Subcutaneous adipose tissue (tissue), 4 donors: Measurements from ENCODE around the gene TIAM1. TPM values are rescaled to one million over a fixed set of nuclear protein-coding genes. Genes with fewer than 3 reads are reported as not detected.

Experiments
- total RNA-seq, 4 donors: library from RNA; depleted of rRNA; stranded (reverse); fragments of >200 nt; gene quantifications; one replicate each; pipeline ENCODE4 v1.1.0, GENCODE V29; 2016
- TF ChIP-seq, protein P1 (sequence below): fragments of 450-650 bp; IDR thresholded peaks from one replicate; pipeline ENCODE4 v1.5.1; 2016; ENCODE audit warnings: low read depth, mild to moderate bottlenecking, control low read depth, antibody characterized with exemption, moderate library complexity

TIAM1 gene
- total RNA-seq, 4 donors from 2014 or later: 5.1 to 27.4 (median 14.7) TPM

DNA sequence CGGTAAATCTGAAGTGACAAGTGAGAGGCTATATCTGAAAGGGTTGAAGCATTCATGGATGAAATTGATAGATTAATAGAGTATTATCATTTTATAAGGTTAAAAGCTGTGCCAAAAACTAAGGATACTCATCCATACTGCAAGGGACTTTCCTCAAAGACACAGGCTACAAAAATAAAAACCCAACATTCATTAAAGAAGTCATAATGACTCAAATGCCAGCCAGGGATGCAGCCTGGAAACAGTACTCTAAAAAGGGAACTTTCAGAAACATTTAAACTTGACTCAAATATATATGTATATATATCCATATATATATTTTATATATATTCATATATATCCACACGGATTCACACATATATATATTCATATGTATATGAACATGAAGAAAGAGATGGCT, 1.1 kb upstream of the TIAM1 start:
- TF ChIP-seq, protein P1, sequence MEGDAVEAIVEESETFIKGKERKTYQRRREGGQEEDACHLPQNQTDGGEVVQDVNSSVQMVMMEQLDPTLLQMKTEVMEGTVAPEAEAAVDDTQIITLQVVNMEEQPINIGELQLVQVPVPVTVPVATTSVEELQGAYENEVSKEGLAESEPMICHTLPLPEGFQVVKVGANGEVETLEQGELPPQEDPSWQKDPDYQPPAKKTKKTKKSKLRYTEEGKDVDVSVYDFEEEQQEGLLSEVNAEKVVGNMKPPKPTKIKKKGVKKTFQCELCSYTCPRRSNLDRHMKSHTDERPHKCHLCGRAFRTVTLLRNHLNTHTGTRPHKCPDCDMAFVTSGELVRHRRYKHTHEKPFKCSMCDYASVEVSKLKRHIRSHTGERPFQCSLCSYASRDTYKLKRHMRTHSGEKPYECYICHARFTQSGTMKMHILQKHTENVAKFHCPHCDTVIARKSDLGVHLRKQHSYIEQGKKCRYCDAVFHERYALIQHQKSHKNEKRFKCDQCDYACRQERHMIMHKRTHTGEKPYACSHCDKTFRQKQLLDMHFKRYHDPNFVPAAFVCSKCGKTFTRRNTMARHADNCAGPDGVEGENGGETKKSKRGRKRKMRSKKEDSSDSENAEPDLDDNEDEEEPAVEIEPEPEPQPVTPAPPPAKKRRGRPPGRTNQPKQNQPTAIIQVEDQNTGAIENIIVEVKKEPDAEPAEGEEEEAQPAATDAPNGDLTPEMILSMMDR: no peak

DNA sequence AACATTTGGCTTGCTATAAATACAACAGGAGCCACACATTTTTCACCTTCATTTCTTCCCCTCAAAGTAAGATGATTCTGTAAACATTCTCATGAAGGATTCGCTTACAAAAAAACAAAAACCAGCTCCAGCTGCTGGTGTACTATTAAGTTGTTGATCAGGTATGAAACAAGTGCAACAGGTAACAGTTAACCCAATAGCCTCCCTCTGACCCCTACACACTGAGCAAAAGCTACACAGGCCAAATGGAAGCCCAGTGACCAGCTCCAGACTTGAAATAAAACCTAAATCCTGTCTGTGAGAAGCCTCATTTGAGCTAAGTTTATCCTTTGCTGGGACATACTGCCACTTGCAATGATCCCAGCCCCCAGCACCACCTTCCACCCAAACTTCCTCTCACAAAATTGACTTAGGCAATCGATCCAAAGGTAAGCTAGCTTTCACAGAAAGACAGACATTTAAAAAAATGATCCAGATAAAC, 991 bp downstream of the TIAM1 start:
- TF ChIP-seq, protein P1: no peak

DNA sequence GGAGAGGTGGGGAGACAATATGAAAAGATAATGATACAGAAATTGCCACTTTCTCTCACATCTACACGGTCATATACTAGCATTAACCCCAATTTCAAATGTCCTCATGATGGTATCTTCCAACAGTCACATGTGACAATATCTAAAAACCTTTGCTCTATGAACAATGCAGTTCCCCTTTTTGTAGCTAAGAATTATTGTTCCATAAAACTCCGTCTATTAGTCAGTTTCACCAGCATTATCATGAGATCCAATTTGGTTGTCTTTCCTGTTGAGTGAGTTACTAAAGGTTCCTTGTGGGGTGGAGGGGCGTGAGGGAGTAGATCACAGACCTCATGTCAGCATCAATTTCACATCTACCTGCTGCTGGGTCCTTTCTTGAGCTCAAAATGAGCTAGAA, 1.7 kb downstream of the TIAM1 start:
- TF ChIP-seq, protein P1: no peak

DNA sequence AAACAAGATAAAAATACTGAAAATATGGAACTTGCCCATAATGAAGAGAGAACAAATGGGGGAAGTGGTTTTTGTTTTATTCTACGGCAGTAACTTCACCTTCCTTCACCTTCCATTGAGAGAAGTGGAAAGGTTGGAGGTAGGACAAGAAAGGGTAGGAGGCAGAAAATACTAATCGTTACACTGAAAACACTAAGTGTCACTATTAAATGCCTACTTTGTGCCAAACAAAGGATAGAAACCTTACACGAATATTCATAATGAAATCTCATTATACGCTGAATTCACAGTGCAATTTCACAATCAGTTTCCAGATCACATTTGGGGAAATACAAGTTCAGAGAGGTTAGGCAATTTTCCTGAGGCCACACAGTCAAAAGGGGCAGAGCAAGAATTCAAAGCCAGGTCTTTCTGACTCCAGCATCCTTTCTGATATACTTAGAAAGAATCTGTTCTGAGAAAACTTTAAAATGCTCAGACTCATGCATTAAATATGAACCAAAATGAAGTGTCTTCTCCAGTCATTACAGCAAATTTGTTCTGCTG, 3.0 kb downstream of the TIAM1 start:
- TF ChIP-seq, protein P1: no peak

DNA sequence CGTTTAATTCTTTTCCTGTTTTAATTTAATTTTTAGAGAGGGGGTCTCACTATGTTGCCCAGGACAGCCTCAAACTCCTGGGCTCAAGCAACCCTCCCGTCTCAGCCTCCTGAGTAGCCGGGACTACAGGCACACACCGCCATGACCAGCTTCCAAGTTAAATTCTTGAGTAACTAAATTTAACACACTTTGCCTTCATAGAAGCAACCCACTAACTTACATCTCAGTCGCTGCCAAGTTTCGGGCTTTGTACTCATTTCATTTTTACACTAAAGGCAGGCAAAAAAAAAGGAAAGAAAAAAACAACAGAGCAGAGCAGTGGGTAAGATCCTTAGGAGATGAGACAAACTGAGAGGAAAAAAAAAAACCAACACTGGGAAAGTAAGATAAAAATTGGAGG, 3.5 kb downstream of the TIAM1 start:
- TF ChIP-seq, protein P1: no peak

DNA sequence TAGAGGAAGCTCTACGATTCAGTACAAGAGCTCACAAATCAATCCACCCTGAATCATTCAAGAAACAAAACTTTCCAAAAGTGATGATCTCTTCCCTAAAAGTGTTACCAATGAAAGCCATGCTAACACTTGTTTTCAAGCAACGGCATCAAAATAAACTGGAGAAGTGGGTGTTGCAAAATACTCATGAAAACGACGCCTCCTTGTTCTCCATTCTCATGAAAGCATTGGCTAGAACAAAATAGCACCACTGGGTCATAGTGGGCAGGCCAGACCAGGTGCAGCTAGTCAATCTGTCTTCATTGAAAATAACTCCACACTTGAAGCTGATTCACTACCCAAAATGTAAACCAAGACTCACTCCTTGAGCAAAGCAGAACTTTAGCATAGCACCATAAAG, 4.3 kb downstream of the TIAM1 start:
- TF ChIP-seq, protein P1: no peak

DNA sequence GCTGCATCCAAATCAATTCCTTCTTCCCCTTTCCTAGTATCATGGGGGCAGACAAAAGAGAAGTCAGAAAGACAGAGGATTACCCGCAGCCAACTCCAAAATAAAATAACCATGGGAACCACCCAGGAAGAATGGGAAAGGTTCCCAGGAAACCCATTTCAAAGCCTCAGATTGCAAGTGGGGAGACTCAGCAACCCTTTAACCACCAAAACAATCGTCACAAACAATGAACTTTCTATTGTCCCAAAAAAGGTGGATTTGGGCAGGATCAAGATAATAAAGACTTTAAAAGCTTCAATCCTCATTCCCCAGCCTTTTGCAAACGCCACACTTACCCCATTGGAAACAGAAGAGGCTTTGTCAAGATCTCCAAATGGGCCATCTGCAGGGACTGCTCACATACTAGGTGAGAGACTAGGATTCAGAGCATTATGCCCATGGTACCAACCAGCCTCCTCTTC, 5.1 kb downstream of the TIAM1 start:
- TF ChIP-seq, protein P1: no peak
